ENCODE results near the gene DNAJC19.

DNA sequence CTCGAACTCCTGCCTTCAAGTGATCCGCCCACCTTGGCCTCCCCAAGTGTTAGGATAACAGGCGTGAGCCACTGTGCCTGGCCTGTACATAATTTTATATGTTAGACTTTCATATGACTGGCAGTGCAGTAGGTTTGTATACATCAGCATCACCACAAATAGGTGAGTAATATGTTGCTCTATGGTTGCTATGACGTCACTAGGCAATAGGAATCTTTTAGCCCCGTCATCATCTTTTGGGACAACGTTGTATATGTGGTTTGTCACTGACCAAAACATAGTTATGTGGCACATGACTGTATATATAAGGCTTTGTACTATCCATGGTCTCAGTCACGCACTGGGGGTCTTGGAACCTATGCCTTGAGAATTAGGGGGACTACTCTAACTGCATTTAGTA lies 17.0 kb upstream of the DNAJC19 start:
- TF ChIP-seq, protein P1, sequence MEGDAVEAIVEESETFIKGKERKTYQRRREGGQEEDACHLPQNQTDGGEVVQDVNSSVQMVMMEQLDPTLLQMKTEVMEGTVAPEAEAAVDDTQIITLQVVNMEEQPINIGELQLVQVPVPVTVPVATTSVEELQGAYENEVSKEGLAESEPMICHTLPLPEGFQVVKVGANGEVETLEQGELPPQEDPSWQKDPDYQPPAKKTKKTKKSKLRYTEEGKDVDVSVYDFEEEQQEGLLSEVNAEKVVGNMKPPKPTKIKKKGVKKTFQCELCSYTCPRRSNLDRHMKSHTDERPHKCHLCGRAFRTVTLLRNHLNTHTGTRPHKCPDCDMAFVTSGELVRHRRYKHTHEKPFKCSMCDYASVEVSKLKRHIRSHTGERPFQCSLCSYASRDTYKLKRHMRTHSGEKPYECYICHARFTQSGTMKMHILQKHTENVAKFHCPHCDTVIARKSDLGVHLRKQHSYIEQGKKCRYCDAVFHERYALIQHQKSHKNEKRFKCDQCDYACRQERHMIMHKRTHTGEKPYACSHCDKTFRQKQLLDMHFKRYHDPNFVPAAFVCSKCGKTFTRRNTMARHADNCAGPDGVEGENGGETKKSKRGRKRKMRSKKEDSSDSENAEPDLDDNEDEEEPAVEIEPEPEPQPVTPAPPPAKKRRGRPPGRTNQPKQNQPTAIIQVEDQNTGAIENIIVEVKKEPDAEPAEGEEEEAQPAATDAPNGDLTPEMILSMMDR (IDR thresholded peaks at IDR 0.05; ENCODE audit: low read length), result no peak
- no peak for TF ChIP-seq EZH2 (IDR thresholded peaks at IDR 0.05; ENCODE audit: borderline replicate concordance, low read length)

All from OCI-LY1 (cell line).